Measurements from ENCODE around the gene VCL.
A peak's percentile ranks its signal among the peaks of the same experiment; 100 is the strongest.

VCL gene

GRCh38 chr10:74096777-74097176 is 98.9 kb downstream of the VCL start:
- H3K4me3 ChIP-seq (ENCODE audit: low read depth, low read length): no peak overlapping the region
- DNase-seq (ENCODE audit: low read depth, low spot score): no peak
- TF ChIP-seq, protein P1, sequence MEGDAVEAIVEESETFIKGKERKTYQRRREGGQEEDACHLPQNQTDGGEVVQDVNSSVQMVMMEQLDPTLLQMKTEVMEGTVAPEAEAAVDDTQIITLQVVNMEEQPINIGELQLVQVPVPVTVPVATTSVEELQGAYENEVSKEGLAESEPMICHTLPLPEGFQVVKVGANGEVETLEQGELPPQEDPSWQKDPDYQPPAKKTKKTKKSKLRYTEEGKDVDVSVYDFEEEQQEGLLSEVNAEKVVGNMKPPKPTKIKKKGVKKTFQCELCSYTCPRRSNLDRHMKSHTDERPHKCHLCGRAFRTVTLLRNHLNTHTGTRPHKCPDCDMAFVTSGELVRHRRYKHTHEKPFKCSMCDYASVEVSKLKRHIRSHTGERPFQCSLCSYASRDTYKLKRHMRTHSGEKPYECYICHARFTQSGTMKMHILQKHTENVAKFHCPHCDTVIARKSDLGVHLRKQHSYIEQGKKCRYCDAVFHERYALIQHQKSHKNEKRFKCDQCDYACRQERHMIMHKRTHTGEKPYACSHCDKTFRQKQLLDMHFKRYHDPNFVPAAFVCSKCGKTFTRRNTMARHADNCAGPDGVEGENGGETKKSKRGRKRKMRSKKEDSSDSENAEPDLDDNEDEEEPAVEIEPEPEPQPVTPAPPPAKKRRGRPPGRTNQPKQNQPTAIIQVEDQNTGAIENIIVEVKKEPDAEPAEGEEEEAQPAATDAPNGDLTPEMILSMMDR (IDR thresholded peaks at IDR 0.05; ENCODE audit: low read depth, low read length): no peak
- in situ Hi-C loops (cut with HindIII; ENCODE audit: low sequenced_read_pairs): no loop called here

DNA sequence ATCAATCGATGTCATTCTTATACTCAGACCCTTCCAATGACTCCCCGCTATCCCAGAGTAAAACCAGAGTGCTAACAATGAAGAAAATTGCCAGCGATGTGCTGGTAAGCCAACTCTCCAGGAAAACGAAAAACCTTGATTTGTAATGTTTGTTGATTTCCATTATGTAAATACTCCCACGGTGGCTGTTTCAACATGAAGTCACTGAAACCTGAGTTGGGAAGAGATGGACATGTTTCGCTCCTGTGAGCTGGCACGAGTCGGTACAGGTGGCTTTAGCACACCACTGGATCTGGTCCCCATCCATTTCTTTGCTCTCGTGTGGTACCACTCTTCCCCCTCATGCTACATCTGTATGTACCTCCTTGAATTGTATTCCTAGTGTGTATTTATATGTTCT is 99.9 kb downstream of the VCL start:
- TF ChIP-seq, protein P1 (IDR thresholded peaks at IDR 0.05; ENCODE audit: low read depth, low read length): no peak
- in situ Hi-C loops (cut with HindIII; ENCODE audit: low sequenced_read_pairs): no loop called here
- no peak overlapping the region for H3K4me3 ChIP-seq (ENCODE audit: low read depth, low read length)
- DNase-seq (ENCODE audit: low read depth, low spot score): no peak

- TF ChIP-seq, protein P1 (IDR thresholded peaks at IDR 0.05; ENCODE audit: low read depth, low read length): no peak
- H3K4me3 ChIP-seq (ENCODE audit: low read depth, low read length): no peak overlapping the region
- in situ Hi-C loops (cut with HindIII; ENCODE audit: low sequenced_read_pairs): no loop called here
Observed at GRCh38 chr10:74099420-74099819, 101.5 kb downstream of the VCL start.

DNA sequence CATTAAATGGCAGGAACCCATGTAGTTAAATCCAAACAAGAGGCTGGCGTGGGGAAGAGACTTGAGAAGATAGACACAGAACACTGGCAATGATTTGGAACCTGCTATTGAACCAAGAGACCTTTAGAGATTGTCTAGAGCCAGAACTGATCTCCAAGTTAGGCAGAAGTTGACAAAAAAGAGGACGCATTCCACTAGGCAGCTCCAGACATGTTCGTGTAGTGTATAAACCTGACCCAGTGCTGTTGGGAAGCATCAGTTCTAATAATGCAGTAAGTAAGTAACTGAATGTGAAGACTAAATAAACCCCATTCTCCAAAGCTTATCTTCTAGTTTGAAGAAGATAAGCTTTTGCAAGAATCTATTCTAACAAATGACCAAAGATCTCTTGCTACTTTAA is 101.9 kb downstream of the VCL start:
- TF ChIP-seq, protein P1 (IDR thresholded peaks at IDR 0.05; ENCODE audit: low read depth, low read length): no peak
- no peak overlapping the region for H3K4me3 ChIP-seq (ENCODE audit: low read depth, low read length)
- in situ Hi-C loops (cut with HindIII; ENCODE audit: low sequenced_read_pairs): no loop called here
- no peak for DNase-seq (ENCODE audit: low read depth, low spot score)

More at GRCh38 chr10:74099420-74099819, 101.5 kb downstream of the VCL start:
- DNase-seq (ENCODE audit: low read depth, low spot score): no peak

DNA sequence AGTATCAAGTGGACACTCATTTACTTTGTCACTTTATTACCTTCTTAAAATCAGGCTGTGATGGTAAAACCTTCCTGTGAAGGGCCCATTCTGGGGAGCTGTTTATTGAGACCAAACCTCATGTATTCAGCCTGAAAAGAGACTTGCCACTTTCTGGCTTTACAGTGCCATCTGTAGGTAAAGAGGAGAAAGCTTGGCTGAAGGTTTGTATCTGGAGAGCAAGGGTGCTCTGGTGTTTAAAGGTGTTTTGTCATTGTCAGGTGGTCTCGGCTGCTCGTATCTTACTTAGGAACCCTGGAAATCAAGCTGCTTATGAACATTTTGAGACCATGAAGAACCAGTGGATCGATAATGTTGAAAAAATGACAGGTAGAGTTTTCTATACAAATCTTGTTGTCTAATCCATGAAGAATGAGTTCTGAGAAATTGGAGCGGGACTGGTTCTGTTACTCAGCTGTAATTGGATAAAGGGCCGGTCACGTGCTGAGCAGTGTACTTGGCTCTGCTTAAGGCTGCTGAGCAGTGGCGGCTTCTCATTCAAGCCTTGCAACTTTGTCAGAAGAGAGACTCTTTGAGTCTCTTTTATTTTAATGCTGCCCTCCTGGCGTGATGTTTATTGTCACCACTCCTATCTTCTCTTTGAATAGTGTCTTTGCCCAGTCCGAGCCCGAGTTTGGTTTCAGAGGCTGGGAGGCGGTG is 105.8 kb downstream of the VCL start:
- peak; percentile 47 for DNase-seq (ENCODE audit: low read depth, low spot score)
- in situ Hi-C loops (cut with HindIII; ENCODE audit: low sequenced_read_pairs): no loop called here
- TF ChIP-seq, protein P1 (IDR thresholded peaks at IDR 0.05; ENCODE audit: low read depth, low read length): peak; percentile 60
- H3K4me3 ChIP-seq (ENCODE audit: low read depth, low read length): no peak overlapping the region

- no peak overlapping the region for H3K4me3 ChIP-seq (ENCODE audit: low read depth, low read length)
- no peak for DNase-seq (ENCODE audit: low read depth, low spot score)
- in situ Hi-C loops (cut with HindIII; ENCODE audit: low sequenced_read_pairs): no loop called here
- TF ChIP-seq, protein P1 (IDR thresholded peaks at IDR 0.05; ENCODE audit: low read depth, low read length): no peak
Observed at GRCh38 chr10:74104480-74104879, 106.6 kb downstream of the VCL start.
